Keratinocyte (primary cell): ENCODE results near the gene PIBF1. TPM values are rescaled to one million over a fixed set of nuclear protein-coding genes. Genes with fewer than 3 reads are reported as not detected.

Experiments used
- DNase-seq: peaks from one replicate; pipeline ENCODE4 v3.0.0-alpha.2; 2011; ENCODE audit warnings: low read depth, missing footprints, low spot score
- FAIRE-seq: peaks from 2 replicates; lab custom pipeline; 2011; peaks lifted over from hg19 to GRCh38; lab: Jason Lieb, UNC
- H2AFZ ChIP-seq: 2 replicates; pipeline ENCODE4 v1.6.0; 2012; ENCODE audit warnings: low read length, control low read depth, inconsistent platforms; ENCODE audit not compliant: control insufficient read depth
- H3K27ac ChIP-seq: 2 replicates; pipeline ENCODE4 v1.5.1; 2011; ENCODE audit warnings: low read length; ENCODE audit not compliant: control insufficient read depth, insufficient read depth
- H3K27me3 ChIP-seq: 3 replicates; pipeline ENCODE4 v1.6.0; 2011; ENCODE audit warnings: low read length; ENCODE audit not compliant: control insufficient read depth, insufficient read depth; ENCODE audit errors: extremely low read depth
- H3K36me3 ChIP-seq, 2 experiments: 2 replicates in 1 of 2; 3 replicates in 1 of 2; pipeline ENCODE4 v1.5.1; 2011; ENCODE audit warnings: low read length in 2 of 2, mild to moderate bottlenecking in 1 of 2; ENCODE audit not compliant: control insufficient read depth in 2 of 2, insufficient read depth in 2 of 2; ENCODE audit errors: extremely low read depth in 1 of 2
- H3K4me1 ChIP-seq: 3 replicates; pipeline ENCODE4 v1.5.1; 2011; ENCODE audit warnings: low read length; ENCODE audit not compliant: control insufficient read depth, insufficient read depth; ENCODE audit errors: extremely low read depth
- H3K4me2 ChIP-seq: 3 replicates; pipeline ENCODE4 v1.6.0; 2011; ENCODE audit warnings: low read depth, low read length; ENCODE audit not compliant: control insufficient read depth, insufficient read depth; ENCODE audit errors: extremely low read depth
- H3K4me3 ChIP-seq, 3 experiments: fragments of 200-600 bp in 1 of 3; sonication (generic) in 1 of 3; 2 replicates in 2 of 3; 3 replicates in 1 of 3; pipeline ENCODE4 v1.5.1; 2011 to 2016; ENCODE audit warnings: low read length in 3 of 3, mild to moderate bottlenecking in 3 of 3, control low read depth in 2 of 3, inconsistent platforms in 1 of 3, low read depth in 1 of 3, mixed read lengths in 1 of 3, mixed run types in 1 of 3, moderate library complexity in 1 of 3; ENCODE audit not compliant: control insufficient read depth in 2 of 3, insufficient read depth in 2 of 3; ENCODE audit errors: extremely low read depth in 1 of 3
- H3K79me2 ChIP-seq: 2 replicates; pipeline ENCODE4 v1.6.0; 2012; ENCODE audit warnings: low read length; ENCODE audit not compliant: control insufficient read depth, insufficient read depth
- H3K9ac ChIP-seq: 3 replicates; pipeline ENCODE4 v1.6.0; 2011; ENCODE audit warnings: low read length; ENCODE audit not compliant: control insufficient read depth, insufficient read depth; ENCODE audit errors: extremely low read depth
- H3K9me1 ChIP-seq: 3 replicates; pipeline ENCODE4 v1.6.0; 2011; ENCODE audit warnings: low read length; ENCODE audit not compliant: control insufficient read depth, insufficient read depth; ENCODE audit errors: extremely low read depth
- H3K9me3 ChIP-seq: 2 replicates; pipeline ENCODE4 v1.5.1; 2012; ENCODE audit warnings: low read depth, low read length; ENCODE audit not compliant: control insufficient read depth
- H4K20me1 ChIP-seq: 3 replicates; pipeline ENCODE4 v1.6.0; 2011; ENCODE audit warnings: low read length; ENCODE audit not compliant: control insufficient read depth, insufficient read depth; ENCODE audit errors: extremely low read depth
- EZH2 ChIP-seq: IDR thresholded peaks from one replicate; pipeline ENCODE4 v1.6.1; 2012; ENCODE audit warnings: inconsistent platforms, mild to moderate bottlenecking, low read length, moderate library complexity
- dilution Hi-C: fragments of 300-500 bp; cut with MboI; formaldehyde crosslinking; loops from one replicate; pipeline ENCODE4 v1.7.0; 2020; ENCODE audit warnings: low sequenced_read_pairs; ENCODE audit not compliant: extremely low pct_ligation_motif_present
- polyA plus RNA-seq, 5 experiments: library from polyadenylated mRNA; depleted of rRNA in 3 of 5; stranded (reverse) in 3 of 5; stranded (forward) in 1 of 5; unstranded in 1 of 5; fragments of >200 nt; gene quantifications; 1 replicate in 1 of 5; 2 replicates in 3 of 5; 3 replicates in 1 of 5; pipeline versions ENCODE4 v1.2.1 to v1.2.3, GENCODE V29; 2011 to 2012; ENCODE audit warnings: missing spikeins in 2 of 5, low read depth in 1 of 5, low replicate concordance in 1 of 5
- TF ChIP-seq, protein P1 (sequence below), 3 experiments: IDR thresholded peaks in 1 of 3; conservative IDR thresholded peaks in 1 of 3; optimal IDR thresholded peaks in 1 of 3; 2 replicates in 2 of 3; 3 replicates in 1 of 3; pipeline versions ENCODE3 to v1.5.1; 2011; ENCODE audit warnings: low read length in 3 of 3, mild to moderate bottlenecking in 3 of 3, moderate library complexity in 2 of 3, control low read depth in 1 of 3, inconsistent platforms in 1 of 3; ENCODE audit not compliant: insufficient read depth in 2 of 3; ENCODE audit errors: extremely low read depth in 1 of 3

PIBF1 gene
- polyA plus RNA-seq, 1 donor (not counting 4 experiments of a cell fraction or from before 2014, with no cell fraction given), result 9.1 TPM

DNA sequence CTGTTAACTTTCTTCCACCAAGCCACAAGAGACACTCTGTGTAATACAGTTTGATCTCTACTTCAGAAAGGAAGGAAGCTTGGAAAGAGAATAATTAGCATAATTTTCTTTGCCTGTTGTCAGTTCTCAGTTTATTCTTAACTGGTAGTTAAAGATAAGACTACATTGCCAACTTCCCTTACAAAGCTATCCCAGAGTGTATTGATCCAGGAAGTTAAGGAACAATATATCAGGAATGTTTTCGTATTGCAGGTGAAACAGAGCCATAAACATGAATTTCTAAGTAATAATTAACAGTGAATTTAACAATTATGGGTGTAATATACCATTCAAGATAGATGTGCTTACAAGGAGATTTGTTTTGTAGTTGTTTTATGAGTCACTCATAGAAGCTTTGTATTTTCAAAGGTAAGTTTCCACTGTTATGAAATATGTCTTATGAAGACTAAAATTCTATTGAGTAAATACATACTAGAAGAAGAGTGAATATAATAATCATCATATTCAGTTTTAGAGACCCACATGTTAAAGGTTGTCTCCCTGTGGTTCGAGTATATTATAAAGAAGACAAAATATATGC, 188.5 kb downstream of the PIBF1 start:
- H4K20me1 ChIP-seq, result no peaks in the 10 kb centered on the region
- no peak overlapping the region for H3K4me2 ChIP-seq
- H3K9me3 ChIP-seq, result no peaks in the 10 kb centered on the region
- dilution Hi-C loops, result no loop called here
- H3K27ac ChIP-seq, result no peak overlapping the region
- H3K27me3 ChIP-seq, result no peaks in the 10 kb centered on the region
- DNase-seq, result no peak
- no peaks in the 10 kb centered on the region for H3K4me1 ChIP-seq
- no peak overlapping the region for H2AFZ ChIP-seq
- TF ChIP-seq EZH2, result no peak
- TF ChIP-seq, protein P1, sequence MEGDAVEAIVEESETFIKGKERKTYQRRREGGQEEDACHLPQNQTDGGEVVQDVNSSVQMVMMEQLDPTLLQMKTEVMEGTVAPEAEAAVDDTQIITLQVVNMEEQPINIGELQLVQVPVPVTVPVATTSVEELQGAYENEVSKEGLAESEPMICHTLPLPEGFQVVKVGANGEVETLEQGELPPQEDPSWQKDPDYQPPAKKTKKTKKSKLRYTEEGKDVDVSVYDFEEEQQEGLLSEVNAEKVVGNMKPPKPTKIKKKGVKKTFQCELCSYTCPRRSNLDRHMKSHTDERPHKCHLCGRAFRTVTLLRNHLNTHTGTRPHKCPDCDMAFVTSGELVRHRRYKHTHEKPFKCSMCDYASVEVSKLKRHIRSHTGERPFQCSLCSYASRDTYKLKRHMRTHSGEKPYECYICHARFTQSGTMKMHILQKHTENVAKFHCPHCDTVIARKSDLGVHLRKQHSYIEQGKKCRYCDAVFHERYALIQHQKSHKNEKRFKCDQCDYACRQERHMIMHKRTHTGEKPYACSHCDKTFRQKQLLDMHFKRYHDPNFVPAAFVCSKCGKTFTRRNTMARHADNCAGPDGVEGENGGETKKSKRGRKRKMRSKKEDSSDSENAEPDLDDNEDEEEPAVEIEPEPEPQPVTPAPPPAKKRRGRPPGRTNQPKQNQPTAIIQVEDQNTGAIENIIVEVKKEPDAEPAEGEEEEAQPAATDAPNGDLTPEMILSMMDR (optimal IDR thresholded peaks at IDR 0.05 in 1 of 3, IDR thresholded peaks at IDR 0.05 in 1 of 3, conservative IDR thresholded peaks at IDR 0.05 in 1 of 3; ENCODE audit: extremely low read depth in 1 of 3, insufficient read depth in 2 of 3, low read length in 3 of 3), result no peak
- H3K9ac ChIP-seq, result no peak overlapping the region
- H3K4me3 ChIP-seq, result no peak overlapping the region
- H3K36me3 ChIP-seq, result no peaks in the 10 kb centered on the region
- no peaks in the 10 kb centered on the region for H3K79me2 ChIP-seq
- no peaks in the 10 kb centered on the region for H3K9me1 ChIP-seq
- no peak for FAIRE-seq

DNA sequence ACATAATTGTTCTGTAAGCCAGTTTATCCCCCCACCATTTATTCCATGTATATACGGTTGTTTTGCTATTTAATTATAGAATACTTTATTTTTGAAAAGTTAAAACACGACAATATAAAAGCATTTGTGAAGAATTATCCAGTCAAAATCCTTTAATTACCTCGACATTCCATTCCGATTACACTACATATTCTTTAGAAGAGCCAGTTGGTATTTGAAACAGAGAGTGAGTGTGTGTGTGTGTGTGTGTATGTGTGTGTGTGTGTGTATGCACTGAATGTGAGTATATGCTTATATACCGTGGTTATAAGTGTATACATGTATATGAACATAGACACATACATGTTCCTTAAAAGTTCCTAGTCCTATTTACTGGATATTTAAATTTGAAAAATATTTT, 189.0 kb downstream of the PIBF1 start:
- Histone ChIP-seq H3K36me3 (no peaks in the 10 kb centered on the region), H3K9me1 (no peaks in the 10 kb centered on the region), H3K79me2 (no peaks in the 10 kb centered on the region), H3K9ac (no peak overlapping the region), H3K9me3 (no peaks in the 10 kb centered on the region), H3K27ac (no peak overlapping the region), H3K4me2 (no peak overlapping the region), H4K20me1 (no peaks in the 10 kb centered on the region), H2AFZ (no peak overlapping the region), H3K4me1 (no peaks in the 10 kb centered on the region), H3K4me3 (no peak overlapping the region), H3K27me3 (no peaks in the 10 kb centered on the region)
- FAIRE-seq, result no peak
- TF ChIP-seq, protein P1 (optimal IDR thresholded peaks at IDR 0.05 in 1 of 3, IDR thresholded peaks at IDR 0.05 in 1 of 3, conservative IDR thresholded peaks at IDR 0.05 in 1 of 3; ENCODE audit: extremely low read depth in 1 of 3, insufficient read depth in 2 of 3, low read length in 3 of 3), result no peak
- no peak for TF ChIP-seq EZH2
- DNase-seq, result no peak
- dilution Hi-C loops, result no loop called here
